Rectal smooth muscle tissue (tissue), 1 donor: ENCODE results near the gene MYLK.
A peak's percentile ranks its signal among the peaks of the same experiment; 100 is the strongest.

Source experiments
- H3K27ac ChIP-seq: one replicate; pipeline ENCODE4 v1.7.0; 2013; ENCODE audit warnings: low read depth, low read length, inconsistent platforms
- H3K27me3 ChIP-seq: one replicate; pipeline ENCODE4 v1.7.0; 2013; ENCODE audit warnings: low read length; ENCODE audit not compliant: control insufficient read depth, insufficient read depth
- H3K36me3 ChIP-seq: one replicate; pipeline ENCODE4 v1.7.0; 2013; ENCODE audit warnings: low read length; ENCODE audit not compliant: control insufficient read depth, insufficient read depth
- H3K4me1 ChIP-seq: one replicate; pipeline ENCODE4 v1.7.0; 2013; ENCODE audit warnings: low read length; ENCODE audit not compliant: control insufficient read depth, insufficient read depth
- H3K4me3 ChIP-seq: one replicate; pipeline ENCODE4 v1.7.0; 2013; ENCODE audit warnings: low read length
- H3K9ac ChIP-seq: one replicate; pipeline ENCODE4 v1.7.0; 2013; ENCODE audit warnings: low read length

MYLK gene

GRCh38 chr3:123759871-123760270 is 124.3 kb downstream of the MYLK start:
- peaks cover 5% of the 10 kb centered on the region for H3K4me1 ChIP-seq
- no peaks in the 10 kb centered on the region for H3K27me3 ChIP-seq
- no peak overlapping the region for H3K27ac ChIP-seq
- no peaks in the 10 kb centered on the region for H3K36me3 ChIP-seq
- H3K4me3 ChIP-seq = no peak overlapping the region
- H3K9ac ChIP-seq = no peak overlapping the region

- Histone ChIP-seq H3K36me3 (no peaks in the 10 kb centered on the region), H3K9ac (no peak overlapping the region), H3K27ac (no peak overlapping the region), H3K4me3 (no peak overlapping the region), H3K27me3 (no peaks in the 10 kb centered on the region), H3K4me1 (peaks cover 5% of the 10 kb centered on the region)
Observed at GRCh38 chr3:123759311-123759710, 124.8 kb downstream of the MYLK start.

GRCh38 chr3:123758081-123758564 is 126.0 kb downstream of the MYLK start:
- H3K9ac ChIP-seq = no peak overlapping the region
- H3K27ac ChIP-seq = peak overlapping the region; percentile 20
- no peaks in the 10 kb centered on the region for H3K27me3 ChIP-seq
- no peak overlapping the region for H3K4me3 ChIP-seq
- H3K4me1 ChIP-seq = peaks cover 5% of the 10 kb centered on the region
- no peaks in the 10 kb centered on the region for H3K36me3 ChIP-seq

- no peak overlapping the region for H3K9ac ChIP-seq
- H3K27ac ChIP-seq = peak overlapping the region; percentile 20
- no peaks in the 10 kb centered on the region for H3K27me3 ChIP-seq
- no peaks in the 10 kb centered on the region for H3K36me3 ChIP-seq
- no peak overlapping the region for H3K4me3 ChIP-seq
- H3K4me1 ChIP-seq = peaks cover 5% of the 10 kb centered on the region
Observed at GRCh38 chr3:123757281-123757940, 126.7 kb downstream of the MYLK start.

- H3K36me3 ChIP-seq = no peaks in the 10 kb centered on the region
- H3K27me3 ChIP-seq = no peaks in the 10 kb centered on the region
- H3K27ac ChIP-seq = no peak overlapping the region
- H3K4me3 ChIP-seq = no peak overlapping the region
- H3K9ac ChIP-seq = no peak overlapping the region
- H3K4me1 ChIP-seq = peaks cover 5% of the 10 kb centered on the region
Observed at GRCh38 chr3:123755501-123755900, 128.6 kb downstream of the MYLK start.

- Histone ChIP-seq H3K4me3 (no peak overlapping the region), H3K27ac (no peak overlapping the region), H3K4me1 (peaks cover 5% of the 10 kb centered on the region)
Observed at GRCh38 chr3:123755085-123755484, 129.0 kb downstream of the MYLK start.

GRCh38 chr3:123753286-123753685 is 130.8 kb downstream of the MYLK start:
- no peak overlapping the region for H3K27ac ChIP-seq
- H3K36me3 ChIP-seq = no peaks in the 10 kb centered on the region
- H3K4me1 ChIP-seq = peaks cover 5% of the 10 kb centered on the region
- H3K4me3 ChIP-seq = no peak overlapping the region
- no peak overlapping the region for H3K9ac ChIP-seq
- H3K27me3 ChIP-seq = no peaks in the 10 kb centered on the region

More at GRCh38 chr3:123755085-123755484, 129.0 kb downstream of the MYLK start:
- H3K27me3 ChIP-seq = no peaks in the 10 kb centered on the region
- H3K36me3 ChIP-seq = no peaks in the 10 kb centered on the region
- no peak overlapping the region for H3K9ac ChIP-seq

- no peak overlapping the region for H3K4me3 ChIP-seq
- peaks cover 3% of the 10 kb centered on the region for H3K4me1 ChIP-seq
- no peak overlapping the region for H3K9ac ChIP-seq
- no peaks in the 10 kb centered on the region for H3K36me3 ChIP-seq
- H3K27me3 ChIP-seq = no peaks in the 10 kb centered on the region
- no peak overlapping the region for H3K27ac ChIP-seq
Observed at GRCh38 chr3:123752228-123752627, 131.9 kb downstream of the MYLK start.

GRCh38 chr3:123751433-123751832 is 132.7 kb downstream of the MYLK start:
- no peaks in the 10 kb centered on the region for H3K4me1 ChIP-seq
- no peak overlapping the region for H3K4me3 ChIP-seq
- H3K36me3 ChIP-seq = no peaks in the 10 kb centered on the region
- H3K9ac ChIP-seq = no peak overlapping the region
- no peak overlapping the region for H3K27ac ChIP-seq
- no peaks in the 10 kb centered on the region for H3K27me3 ChIP-seq

GRCh38 chr3:123750659-123751420 is 133.3 kb downstream of the MYLK start:
- Histone ChIP-seq H3K27ac (no peak overlapping the region), H3K9ac (no peak overlapping the region), H3K36me3 (no peaks in the 10 kb centered on the region), H3K4me1 (no peaks in the 10 kb centered on the region), H3K27me3 (no peaks in the 10 kb centered on the region), H3K4me3 (no peak overlapping the region)

- Histone ChIP-seq H3K27me3 (no peaks in the 10 kb centered on the region), H3K4me3 (no peak overlapping the region), H3K27ac (no peak overlapping the region), H3K36me3 (no peaks in the 10 kb centered on the region), H3K9ac (no peak overlapping the region), H3K4me1 (no peaks in the 10 kb centered on the region)
Observed at GRCh38 chr3:123750209-123750608, 133.9 kb downstream of the MYLK start.

GRCh38 chr3:123749711-123750110 is 134.4 kb downstream of the MYLK start:
- Histone ChIP-seq H3K27ac (no peak overlapping the region), H3K4me3 (no peak overlapping the region), H3K9ac (no peak overlapping the region), H3K27me3 (no peaks in the 10 kb centered on the region), H3K4me1 (no peaks in the 10 kb centered on the region), H3K36me3 (no peaks in the 10 kb centered on the region)
